ENCODE results near the gene CAMTA1.

CAMTA1 gene

DNA sequence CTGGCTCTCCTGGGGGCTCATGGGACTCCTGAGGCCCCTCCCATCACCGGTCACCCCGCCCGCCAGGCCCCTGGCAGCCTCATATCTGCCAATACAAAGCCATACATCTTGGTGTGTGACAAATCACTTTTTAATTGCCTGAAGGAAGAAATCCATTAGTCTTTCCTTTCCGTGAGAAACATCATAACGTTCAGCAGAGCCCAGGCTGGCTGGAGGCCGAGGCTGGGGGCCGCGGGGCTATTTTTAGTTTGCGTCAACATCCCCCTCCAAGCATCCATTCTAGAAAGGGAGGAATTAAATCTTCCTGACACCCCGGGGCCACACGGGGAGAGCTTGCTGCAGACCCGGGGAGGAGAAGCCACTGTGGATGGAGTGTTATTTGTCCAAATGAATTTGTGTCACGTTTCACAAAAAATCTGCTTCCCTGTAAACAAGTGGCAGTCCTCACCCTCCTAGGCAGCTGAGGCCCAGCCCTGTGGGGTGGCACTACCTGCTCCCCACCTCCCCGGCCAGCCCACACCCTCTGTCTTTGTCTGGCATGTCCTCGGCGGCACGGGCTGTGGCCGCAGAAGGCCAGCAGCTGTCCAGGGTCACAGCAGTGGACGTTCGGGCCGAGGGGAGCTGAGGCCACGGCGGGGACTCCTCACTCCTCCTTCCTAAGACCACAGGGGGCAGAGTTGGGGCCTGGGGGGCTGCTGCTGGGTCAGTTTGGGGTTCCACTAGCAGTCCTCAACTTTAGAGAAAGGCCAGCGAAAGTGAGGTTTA is 749.0 kb downstream of the CAMTA1 start:
- DNase-seq (ENCODE audit: low read depth) = no peak

DNA sequence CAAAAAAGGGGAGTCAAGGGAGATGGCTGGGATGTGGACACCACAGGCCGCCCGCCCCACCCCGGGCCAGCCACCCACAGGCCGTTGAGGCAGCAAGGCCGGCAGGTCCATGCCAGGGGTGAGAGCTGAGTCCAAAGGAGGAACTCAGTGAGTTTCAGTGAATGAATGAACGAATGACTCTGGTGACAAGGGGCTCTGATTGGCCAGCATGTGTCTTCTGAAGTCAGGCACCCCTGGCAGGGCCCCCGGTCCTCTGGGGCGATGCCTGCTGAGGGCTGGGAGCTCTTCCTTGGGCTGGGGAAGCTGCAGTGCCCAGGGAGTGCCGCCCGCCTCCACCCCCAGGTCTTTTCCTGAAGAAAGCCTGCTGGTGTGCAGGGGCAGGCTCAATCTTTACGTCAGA is 749.8 kb downstream of the CAMTA1 start:
- no peak for DNase-seq (ENCODE audit: low read depth)

DNA sequence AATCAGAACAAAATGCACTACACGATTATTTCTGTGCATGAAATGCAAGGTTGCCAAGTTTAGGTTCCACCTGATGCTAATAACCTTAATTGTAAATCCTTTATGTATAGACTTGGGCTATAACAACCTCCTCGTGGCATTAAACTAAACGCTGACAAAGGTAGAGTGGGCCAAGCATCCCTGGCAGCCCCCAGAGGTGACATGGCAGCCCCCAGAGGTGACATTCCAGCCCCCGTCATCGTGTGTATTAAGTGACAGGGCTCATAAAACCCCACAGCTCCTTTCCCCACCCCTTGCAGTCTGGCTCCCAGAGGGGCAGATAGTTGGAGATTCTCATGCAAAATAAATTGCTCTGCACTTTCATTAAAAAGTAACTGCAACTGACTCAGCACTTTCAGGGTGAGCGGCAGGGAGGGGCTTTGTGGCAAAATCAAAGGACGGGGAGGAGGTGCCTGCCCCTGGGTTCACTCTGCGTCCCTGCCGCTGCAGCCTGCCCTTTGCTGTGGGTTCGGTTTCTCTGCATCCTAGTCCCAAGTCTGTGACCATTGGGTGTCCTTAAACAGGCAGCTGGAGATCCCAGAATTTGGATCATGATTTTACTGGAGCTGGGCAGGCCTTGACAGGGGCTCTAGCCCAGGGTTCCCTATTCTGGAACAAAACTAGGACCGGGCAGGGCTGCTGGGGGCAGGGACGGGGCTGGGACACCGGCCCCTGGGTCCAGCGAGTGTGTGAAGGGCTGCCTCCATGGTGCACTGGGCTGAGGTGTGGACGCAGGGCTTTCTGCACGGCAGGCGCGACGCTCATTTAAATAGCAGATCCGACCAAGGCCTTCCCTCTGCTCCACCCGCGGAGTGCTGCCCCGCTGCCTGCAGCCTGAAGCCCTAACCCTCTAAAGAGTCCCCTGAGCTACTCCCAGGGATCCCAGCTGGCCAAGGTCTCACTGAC is 751.0 kb downstream of the CAMTA1 start:
- no peak for DNase-seq (ENCODE audit: low read depth)

DNA sequence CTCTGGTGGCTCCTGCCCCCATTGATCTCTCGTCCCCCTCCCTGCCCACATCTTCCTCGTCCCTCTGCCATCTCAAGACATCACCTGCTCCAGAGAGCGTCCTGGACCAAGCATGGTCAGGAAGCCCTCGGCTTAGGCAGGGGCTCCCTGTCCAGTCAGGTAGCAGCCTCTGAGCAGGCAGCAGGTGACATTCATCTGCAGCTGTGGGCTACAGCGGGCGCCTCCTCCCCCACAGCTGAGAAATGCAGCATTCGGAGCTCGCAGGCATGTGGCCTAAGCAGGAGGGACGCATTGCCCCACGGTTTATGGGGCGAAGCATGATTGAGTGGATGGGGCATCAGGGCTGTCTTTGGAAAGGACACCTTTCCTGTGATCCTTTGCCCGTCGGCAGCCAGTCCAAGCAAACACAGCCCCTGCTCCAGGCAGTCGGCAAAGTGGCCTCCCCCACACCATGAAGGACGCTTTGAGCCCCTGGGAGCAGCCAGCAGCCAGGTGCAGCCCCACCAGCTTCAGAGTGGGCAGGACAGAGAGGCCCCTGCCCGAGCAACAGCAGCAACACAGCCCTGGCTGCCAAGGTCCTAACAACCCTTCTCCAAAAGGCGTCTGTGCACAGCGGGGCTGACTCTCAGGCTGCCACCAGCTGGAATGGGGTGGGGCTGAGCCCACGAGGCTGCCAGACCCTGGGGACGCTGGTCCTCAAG is 751.8 kb downstream of the CAMTA1 start:
- DNase-seq (ENCODE audit: low read depth) = no peak

DNA sequence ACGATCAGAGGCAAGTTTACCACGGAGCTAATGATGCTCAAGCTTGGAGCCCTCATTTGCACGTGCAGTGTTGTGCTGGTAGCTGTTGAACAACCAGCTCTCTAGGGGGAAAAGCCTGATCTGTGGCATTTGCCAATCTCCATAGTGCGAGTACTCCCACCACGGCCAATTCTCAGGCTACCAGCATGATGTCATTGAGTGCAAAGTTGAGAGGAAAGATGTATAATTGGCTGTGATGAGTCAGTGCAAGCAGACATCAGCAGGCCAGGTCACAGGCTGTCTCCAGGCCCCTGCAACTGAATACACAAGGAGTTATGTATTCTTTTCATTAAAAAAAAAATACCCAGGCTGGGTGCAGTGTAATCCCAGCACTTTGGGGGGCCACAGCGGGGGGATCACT is 752.8 kb downstream of the CAMTA1 start:
- no peak for DNase-seq (ENCODE audit: low read depth)

DNA sequence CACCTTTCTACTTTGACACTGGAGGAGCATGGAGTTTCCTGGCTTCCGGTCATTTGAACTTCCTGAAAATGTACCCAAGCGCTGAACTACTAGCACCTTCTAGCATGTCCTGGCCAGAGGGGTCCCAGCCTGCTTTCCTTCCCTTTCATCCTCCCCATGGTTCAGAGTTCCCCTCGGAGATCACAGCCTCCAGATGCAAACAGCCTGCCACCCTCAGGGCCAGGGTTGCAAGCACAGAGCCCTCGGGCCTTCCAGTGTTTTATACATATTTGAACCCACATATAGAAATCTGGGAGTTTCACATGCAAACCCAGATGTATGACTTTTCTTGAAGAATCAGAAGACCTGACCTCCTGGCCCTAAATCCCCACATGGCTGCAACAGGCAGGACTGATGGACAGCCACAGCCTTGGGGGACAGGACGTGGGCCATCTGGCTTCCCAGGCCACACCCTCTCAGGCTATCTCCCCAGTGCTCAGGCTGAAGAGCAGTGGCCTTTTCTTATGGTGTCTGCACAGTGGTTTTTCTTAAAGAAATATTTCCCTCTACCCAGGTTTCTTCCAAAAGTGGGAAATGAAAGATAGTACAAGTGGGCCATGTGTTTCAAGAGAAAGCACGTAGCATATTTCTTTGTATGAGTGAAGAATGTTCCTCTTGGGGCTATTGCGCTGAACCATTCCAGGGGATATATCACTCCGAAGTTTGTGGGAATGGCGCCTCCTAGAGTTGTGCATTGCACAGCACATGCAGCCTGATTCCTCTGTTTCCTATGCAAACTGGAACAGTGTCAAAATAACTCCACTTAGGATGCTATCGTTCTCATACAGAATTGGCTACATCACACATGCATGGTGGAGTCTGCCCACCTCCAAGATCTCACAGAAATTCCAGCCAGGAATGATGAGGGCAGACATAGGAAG is 753.9 kb downstream of the CAMTA1 start:
- DNase-seq (ENCODE audit: low read depth) = no peak

DNA sequence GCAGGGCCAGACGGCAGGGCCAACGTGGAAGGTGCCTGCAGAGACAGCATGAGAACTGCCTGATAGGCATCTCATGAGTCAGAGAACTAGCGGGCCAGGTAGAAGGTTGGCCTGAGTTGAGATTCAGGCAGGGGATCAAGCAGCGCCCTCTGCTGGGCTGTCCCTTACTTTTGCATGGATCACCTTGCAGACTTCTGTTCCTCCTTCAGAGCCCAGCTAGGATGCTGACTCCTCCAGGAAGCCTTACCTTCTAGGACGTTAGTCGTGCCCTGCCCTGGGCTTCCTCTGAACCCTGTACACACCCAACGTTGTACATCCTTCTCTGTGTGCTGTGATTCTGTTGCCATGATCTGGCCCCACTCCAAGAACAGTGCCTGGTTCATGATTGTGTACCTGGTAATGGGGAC is 754.5 kb downstream of the CAMTA1 start:
- DNase-seq (ENCODE audit: low read depth) = no peak

DNA sequence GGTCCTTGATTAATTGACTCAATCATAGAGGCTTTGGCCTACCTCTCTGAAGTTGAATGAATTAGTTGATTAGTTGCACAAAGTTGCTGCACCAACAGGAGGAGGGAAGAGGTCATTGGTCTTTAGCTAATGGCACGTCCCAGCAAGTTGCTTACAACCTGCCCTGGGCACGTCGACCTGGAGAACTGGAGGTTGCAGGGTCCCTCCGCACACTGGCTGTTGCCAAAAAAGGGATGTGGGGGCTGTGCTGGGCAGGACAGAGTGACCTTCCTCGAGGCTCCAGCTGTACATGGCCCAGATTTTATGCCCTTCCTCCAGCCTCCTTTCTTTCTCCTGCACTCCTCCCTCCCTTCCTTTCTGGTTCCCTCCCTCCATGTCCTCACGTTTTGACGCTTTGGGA is 755.6 kb downstream of the CAMTA1 start:
- no peak for DNase-seq (ENCODE audit: low read depth)

DNA sequence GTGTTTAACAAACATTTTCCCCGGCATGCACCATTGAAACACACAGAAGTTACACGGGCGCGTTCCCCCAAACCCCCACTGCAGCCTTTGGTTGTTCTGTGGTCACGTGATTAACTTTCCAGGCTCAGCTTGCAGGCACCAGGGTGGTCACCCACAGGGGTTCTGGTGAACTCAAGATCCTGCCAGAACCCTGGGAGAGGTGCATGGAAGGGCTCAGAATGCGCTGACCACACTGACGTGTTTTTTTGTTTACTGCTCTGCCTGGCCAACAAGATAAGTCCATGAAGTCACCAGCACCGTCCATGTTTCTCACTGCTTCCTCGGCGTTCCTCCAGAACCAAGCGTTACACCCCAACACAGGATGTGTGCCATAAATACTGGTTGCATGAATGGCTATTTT is 756.4 kb downstream of the CAMTA1 start:
- no peak for DNase-seq (ENCODE audit: low read depth)

DNA sequence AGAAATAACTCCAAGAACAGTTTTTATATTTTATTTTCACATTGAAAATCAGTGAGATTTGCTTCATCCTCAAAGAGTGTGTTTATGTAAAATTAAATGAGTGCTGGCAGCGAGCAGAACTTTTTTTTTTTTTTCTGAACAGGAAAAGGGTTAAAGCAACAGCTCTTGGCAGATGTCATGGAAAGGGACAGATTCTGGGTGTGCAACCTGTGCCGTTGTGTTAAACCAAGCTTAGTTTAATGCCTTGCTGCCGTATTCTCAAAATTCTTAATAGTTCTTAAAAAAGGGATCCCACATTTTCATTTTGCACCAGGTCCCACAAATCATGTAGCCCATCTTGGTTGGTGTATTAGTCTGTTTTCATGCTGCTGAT is 758.5 kb downstream of the CAMTA1 start:
- no peak for DNase-seq (ENCODE audit: low read depth)

DNA sequence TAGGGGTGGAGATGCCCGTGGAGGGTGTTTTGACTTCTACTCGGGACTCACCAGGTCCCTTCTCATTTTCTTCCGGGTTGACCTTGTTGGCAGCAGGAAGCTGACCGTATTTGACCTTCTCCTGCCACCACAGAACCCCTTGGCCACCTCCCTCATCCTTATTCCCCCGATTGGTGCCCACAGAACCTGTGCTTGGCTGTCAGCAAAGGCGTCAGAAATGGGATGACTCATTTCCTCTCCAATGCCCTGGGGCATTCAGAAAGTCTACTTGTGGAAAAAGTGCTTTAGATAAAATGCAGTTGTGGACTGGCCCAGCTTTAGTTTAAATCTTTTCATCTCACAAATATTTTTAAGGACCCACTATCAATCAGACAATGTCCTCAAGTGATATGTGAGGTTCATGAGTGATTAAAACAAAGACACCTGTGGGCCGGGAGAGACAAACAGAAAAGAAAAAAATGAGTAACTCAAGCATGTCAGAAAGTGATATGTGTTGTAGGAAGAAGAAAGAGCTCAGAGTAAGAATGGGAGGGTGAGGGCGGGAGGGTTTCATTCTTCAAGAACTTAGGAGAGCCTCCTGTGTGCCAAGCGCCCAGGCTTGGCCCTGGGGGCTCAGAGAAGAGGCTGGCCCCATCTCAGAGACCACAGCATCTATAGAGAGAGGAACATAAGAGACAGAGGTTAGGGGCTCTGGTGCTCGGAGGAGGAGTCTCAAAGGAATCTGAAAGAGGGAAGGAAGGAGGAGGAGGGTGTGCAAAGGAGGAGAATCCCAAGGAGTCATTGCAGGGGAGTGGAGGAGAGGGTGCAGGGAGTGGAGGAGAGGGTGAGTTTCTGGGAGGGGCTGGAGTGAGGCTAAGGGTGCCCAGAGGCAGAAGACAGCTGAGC is 764.3 kb downstream of the CAMTA1 start:
- DNase-seq (ENCODE audit: low read depth) = no peak

DNA sequence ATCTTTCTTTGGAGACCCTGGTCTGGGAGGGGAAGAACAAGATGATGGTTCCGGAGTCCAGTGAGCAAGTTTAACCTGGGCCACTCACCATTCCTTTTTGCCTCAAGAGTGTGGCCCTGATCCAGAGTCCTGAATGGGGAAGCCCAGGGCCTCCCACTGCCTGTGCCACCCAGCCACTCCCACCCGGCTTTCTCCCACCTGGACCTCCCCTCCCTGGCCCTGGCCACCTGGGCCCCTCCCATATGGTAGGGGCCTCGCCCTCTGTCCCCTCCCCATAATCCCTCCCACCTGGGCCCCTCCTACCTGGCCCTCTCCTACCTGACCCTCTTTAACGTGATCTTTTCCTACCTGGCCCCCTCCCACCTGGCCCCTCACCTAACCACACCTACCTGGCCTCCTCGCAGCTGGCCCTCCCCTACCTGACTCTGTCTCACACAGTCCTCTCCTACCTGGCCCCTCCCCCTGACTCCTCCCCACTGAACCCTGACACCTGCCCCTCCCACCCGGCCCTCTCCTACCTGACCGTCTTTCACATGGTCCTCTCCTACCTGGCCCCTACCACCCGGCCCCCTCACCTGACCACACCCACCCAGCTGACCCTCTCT is 765.1 kb downstream of the CAMTA1 start:
- no peak for DNase-seq (ENCODE audit: low read depth)

DNA sequence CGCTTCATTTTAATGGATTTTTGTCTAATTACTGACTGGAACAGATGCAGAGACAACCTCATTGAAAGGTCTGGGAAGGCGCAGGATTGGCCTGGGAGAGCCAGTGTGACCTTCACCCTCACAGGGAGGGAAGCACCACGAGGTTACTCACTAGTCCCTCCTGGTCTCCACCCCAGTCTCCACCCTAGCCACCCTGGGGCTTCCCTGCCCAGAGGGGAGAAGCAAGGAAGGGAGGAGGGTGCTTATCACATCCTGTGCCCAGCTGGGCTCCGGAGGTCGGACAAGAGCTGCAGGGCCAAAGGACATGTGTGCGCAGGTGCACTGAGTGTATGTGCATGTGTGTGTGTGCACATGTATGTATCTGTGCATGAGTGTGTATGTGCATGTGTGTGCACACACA is 765.7 kb downstream of the CAMTA1 start:
- no peak for DNase-seq (ENCODE audit: low read depth)

DNA sequence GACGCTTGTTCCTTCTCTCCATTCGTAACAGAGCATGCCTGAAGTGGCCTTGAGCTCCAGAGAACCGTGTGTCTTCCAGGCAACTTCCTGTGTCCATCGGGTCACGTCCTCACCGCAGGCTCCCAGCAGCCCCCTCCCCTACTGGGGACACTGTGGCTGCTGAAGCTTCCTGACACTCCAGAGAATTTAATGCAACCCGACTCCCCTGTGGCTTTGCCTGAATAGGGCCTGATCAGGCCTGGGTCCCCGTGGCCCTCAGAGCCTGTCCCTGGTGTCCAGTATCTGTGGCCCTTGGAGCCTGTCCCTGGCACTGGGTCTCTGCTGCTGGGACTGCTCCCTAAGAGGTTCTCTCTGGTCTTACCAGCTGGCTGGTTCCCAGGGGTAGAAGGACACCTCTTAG is 766.2 kb downstream of the CAMTA1 start:
- DNase-seq (ENCODE audit: low read depth) = no peak

DNA sequence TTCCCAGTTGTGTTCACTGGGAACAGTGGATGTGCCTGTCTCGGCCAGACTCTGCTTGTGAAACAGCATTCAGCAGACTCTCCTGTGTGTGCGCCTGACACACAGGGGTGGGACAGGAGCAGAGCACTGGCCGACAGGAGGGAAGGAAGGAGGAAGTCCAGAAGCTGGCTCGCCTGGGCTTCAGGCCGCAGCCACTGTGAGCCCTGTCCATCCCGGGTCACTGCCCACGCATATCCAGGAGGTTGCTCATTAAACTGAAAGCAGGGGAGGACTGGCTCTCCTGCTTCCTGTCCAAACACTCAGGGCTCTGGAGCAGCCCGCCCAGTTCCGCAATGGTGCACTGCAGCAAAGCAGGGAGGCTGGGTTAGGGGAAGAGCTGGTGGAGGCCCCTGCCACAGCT is 767.1 kb downstream of the CAMTA1 start:
- no peak for DNase-seq (ENCODE audit: low read depth)

DNA sequence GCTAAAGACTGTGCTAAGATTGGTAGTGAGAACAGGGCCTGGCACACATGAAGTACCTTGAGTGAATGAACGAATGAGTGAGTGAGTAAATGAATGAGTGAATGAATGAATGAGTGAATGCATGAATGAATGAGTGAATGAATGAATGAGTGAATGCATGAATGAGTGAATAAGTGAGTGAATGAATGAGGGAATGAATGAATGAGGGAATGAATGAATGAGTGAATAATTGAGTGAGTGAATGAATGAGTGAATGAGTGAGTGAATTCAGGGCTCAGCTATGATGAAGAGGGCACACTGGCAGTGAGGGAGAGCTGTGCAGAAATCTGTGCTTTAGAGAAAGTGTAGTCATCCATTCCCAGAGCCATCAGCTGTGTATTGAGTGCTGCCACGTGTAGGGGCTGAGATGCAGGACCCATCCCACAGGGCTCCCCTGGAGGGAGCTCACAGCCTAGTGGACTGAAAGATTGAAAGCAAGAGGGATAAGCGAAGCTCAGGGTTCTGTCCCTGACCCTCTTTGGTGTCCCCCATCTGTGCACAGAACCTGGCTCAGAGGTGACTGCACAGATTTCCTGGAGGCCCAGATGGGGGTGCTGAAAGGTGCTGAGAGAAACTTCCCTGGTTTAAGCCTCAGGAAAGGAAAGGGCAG is 767.9 kb downstream of the CAMTA1 start:
- DNase-seq (ENCODE audit: low read depth) = no peak

DNA sequence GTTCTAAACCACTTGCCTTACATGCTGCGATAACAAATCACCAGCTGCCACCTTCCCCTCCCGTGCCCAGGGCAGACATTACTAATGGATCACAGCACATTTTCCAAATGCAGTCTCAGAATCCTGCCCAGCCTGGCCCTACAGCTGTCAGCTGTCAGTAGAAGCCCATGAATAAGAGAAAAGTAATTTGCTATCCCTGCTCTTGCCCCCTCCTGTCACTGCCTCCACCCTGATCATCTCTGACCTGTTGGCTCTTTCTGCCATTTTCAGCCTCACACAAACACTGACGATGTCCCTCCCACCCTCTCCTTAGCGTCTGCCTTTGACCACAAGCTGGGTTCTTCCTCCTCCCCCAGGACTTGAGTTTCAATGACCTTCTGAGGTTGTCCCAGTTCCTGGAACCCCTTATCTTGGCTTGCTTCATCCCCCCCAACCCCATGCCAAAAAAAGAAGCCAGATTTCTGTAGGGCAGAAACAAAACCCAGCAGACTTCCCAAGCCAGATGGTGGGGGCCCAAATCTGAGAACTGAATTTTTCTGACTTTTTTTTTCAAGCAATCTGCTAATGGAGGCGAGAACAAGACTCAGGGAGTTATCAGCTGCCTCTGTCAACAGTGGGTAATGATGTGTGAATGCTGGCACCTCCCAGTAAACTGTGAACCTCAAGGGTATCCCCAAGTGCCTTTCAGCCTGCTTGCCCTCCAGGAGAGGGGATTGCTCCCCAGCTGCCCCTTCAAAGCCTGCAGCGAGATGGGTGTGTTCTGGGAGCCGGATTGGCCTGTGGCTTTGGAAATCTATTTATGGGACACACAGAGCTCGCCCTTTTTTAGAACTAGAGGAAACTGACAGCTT is 769.4 kb downstream of the CAMTA1 start:
- DNase-seq (ENCODE audit: low read depth) = no peak

DNA sequence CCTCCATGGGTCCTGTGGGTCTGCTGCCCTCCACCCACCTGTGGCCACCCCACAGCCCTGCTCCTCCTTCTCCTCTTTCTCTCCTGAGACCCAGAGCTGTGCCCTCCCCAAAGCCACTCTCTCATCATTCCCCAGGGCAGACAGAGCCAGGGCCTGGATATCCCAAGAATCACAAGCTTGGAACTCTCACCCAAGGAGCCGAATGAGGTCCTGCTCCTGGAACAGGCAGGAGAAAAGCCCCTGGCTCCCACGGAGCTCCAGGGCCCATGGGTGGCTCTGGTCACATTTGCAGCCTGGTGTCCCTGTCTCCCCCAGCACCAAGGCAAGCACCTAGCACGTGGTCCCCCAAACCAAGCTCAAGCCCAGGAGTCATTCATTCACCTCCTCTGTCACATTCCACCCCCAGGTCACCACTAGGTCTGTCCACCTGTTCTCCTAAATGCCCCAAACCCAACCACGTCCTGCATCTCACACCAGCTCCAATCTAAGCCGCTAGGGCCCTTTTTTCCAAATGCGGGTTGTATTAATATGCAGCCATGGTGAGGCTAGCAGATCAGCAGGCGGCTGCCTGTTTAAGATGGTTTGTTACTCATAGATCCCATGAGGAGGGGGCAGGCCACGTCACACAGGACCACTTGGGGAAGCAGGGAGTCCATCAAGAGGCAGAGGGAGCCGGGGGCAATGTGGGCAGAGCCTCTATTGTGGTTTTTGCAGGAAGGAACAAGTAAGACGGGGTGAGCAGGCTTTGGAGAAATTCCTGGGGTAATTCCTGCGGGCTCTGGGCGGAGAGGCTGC is 770.3 kb downstream of the CAMTA1 start:
- DNase-seq (ENCODE audit: low read depth) = no peak
